ENCODE measurements around the gene DCAF11. TPM values are rescaled to one million over a fixed set of nuclear protein-coding genes. Genes with fewer than 3 reads are reported as not detected.
A peak's percentile ranks its signal among the peaks of the same experiment; 100 is the strongest.

DCAF11 gene
- total and polyA plus RNA-seq, 4 donors: 26.4 to 153 (median 64.2) TPM

GRCh38 chr14:24127673-24128072 is 13.1 kb downstream of the DCAF11 start:
- H3K27ac ChIP-seq (ENCODE audit: low read depth in 1 of 2, low read length in 1 of 2): no peak overlapping the region
- H3K4me1 ChIP-seq (ENCODE audit: control insufficient read depth in 5 of 5, insufficient read depth in 5 of 5, low read length in 5 of 5): peaks cover 0 to 5% (median 4%) of the 10 kb centered on the region in 5 donors
- 93 to 94% methylated on average over 2 of the region's 2 CpGs for WGBS, 2 donors
- H3K4me3 ChIP-seq: no peak overlapping the region
- H3K27me3 ChIP-seq (ENCODE audit: control insufficient read depth in 3 of 3, insufficient read depth in 3 of 3, low read length in 2 of 3): no peaks in the 10 kb centered on the region
- H3K9me3 ChIP-seq (ENCODE audit: control insufficient read depth in 4 of 4, insufficient read depth in 3 of 4, low read length in 3 of 4): no peaks in the 10 kb centered on the region
- peaks cover 0 to 14% (median 5%) of the 10 kb centered on the region in 4 donors for H3K36me3 ChIP-seq (ENCODE audit: control insufficient read depth in 4 of 4, insufficient read depth in 4 of 4, low read length in 4 of 4)
- no peak for TF ChIP-seq CTCF (IDR thresholded peaks at IDR 0.05; ENCODE audit: control extremely low read depth, extremely low read depth)
- ATAC-seq (ENCODE audit: insufficient read depth, low FRiP score) (no peak), DNase-seq (no peak)
- H3K9ac ChIP-seq (ENCODE audit: insufficient read depth in 1 of 2, low read length in 2 of 2): no peak overlapping the region

GRCh38 chr14:24129410-24129998 is 14.9 kb downstream of the DCAF11 start:
- Histone ChIP-seq H3K27ac (ENCODE audit: low read depth in 1 of 2, low read length in 1 of 2) (no peak overlapping the region), H3K4me1 (ENCODE audit: control insufficient read depth in 5 of 5, insufficient read depth in 5 of 5, low read length in 5 of 5) (peaks cover 0 to 5% (median 4%) of the 10 kb centered on the region in 5 donors), H3K4me3 (no peak overlapping the region), H3K9ac (ENCODE audit: insufficient read depth in 1 of 2, low read length in 2 of 2) (no peak overlapping the region), H3K9me3 (ENCODE audit: control insufficient read depth in 4 of 4, insufficient read depth in 3 of 4, low read length in 3 of 4) (no peaks in the 10 kb centered on the region), H3K27me3 (ENCODE audit: control insufficient read depth in 3 of 3, insufficient read depth in 3 of 3, low read length in 2 of 3) (no peaks in the 10 kb centered on the region), H3K36me3 (ENCODE audit: control insufficient read depth in 4 of 4, insufficient read depth in 4 of 4, low read length in 4 of 4) (peaks cover 0 to under 1% (median 0%) of the 10 kb centered on the region in 4 donors)
- WGBS, 2 donors: 96 to 99% methylated on average over 8 of the region's 8 CpGs
- DNase-seq: no peak
- TF ChIP-seq CTCF (IDR thresholded peaks at IDR 0.05; ENCODE audit: control extremely low read depth, extremely low read depth): no peak
- no peak for ATAC-seq (ENCODE audit: insufficient read depth, low FRiP score)

GRCh38 chr14:24130380-24130716 is 15.8 kb downstream of the DCAF11 start, which contains the start of gene FITM1:
FITM1 (plus strand) TSS chr14:24130659; CDS start chr14:24131564, 905 bp downstream.
- no peak within 1 kb of the TSS for H3K9ac ChIP-seq (ENCODE audit: insufficient read depth in 1 of 2, low read length in 2 of 2)
- H3K36me3 ChIP-seq (ENCODE audit: control insufficient read depth in 4 of 4, insufficient read depth in 4 of 4, low read length in 4 of 4): no peaks in the 10 kb centered on the region
- H3K9me3 ChIP-seq (ENCODE audit: control insufficient read depth in 4 of 4, insufficient read depth in 3 of 4, low read length in 3 of 4): no peaks in the 10 kb centered on the region
- no peak for ATAC-seq (ENCODE audit: insufficient read depth, low FRiP score)
- peaks cover 0 to 6% (median 4%) of the 10 kb centered on the region in 5 donors for H3K4me1 ChIP-seq (ENCODE audit: control insufficient read depth in 5 of 5, insufficient read depth in 5 of 5, low read length in 5 of 5)
- no peak within 1 kb of the TSS for H3K4me3 ChIP-seq
- TF ChIP-seq CTCF (IDR thresholded peaks at IDR 0.05; ENCODE audit: control extremely low read depth, extremely low read depth): no peak
- peak within 1 kb of the TSS; percentile 81 to 93 for H3K27ac ChIP-seq (ENCODE audit: low read depth in 1 of 2, low read length in 1 of 2)
- no peaks in the 10 kb centered on the region for H3K27me3 ChIP-seq (ENCODE audit: control insufficient read depth in 3 of 3, insufficient read depth in 3 of 3, low read length in 2 of 3)
- WGBS, 2 donors: 75 to 92% methylated on average over 5 of the region's 5 CpGs
- DNase-seq: no peak
